ENCODE results near the gene AKNA.

AKNA gene

GRCh38 chr9:114400219-114400618 is 12.4 kb upstream of the AKNA start:
- no peaks in the 10 kb centered on the region for H3K36me3 ChIP-seq (ENCODE audit: low read depth)
- no peak overlapping the region for H3K4me3 ChIP-seq (ENCODE audit: severe bottlenecking)
- ATAC-seq (ENCODE audit: low read depth) (no peak), DNase-seq (ENCODE audit: low spot score) (no peak)
- H3K27me3 ChIP-seq (ENCODE audit: insufficient read depth, poor library complexity, severe bottlenecking): no peaks in the 10 kb centered on the region
- H3K27ac ChIP-seq (ENCODE audit: poor library complexity, severe bottlenecking): no peak overlapping the region
- peaks cover 7% of the 10 kb centered on the region for H3K4me1 ChIP-seq (ENCODE audit: insufficient read depth, poor library complexity, severe bottlenecking)
- no peak for TF ChIP-seq CTCF (IDR thresholded peaks at IDR 0.05; ENCODE audit: poor library complexity, severe bottlenecking)
- H3K9me3 ChIP-seq (ENCODE audit: severe bottlenecking): no peaks in the 10 kb centered on the region

- DNase-seq (ENCODE audit: low spot score): no peak
Measured at GRCh38 chr9:114399381-114399780, 11.6 kb upstream of the AKNA start.

GRCh38 chr9:114397848-114398605 is 10.2 kb upstream of the AKNA start:
- Histone ChIP-seq H3K36me3 (ENCODE audit: low read depth) (no peaks in the 10 kb centered on the region), H3K9me3 (ENCODE audit: severe bottlenecking) (no peaks in the 10 kb centered on the region), H3K4me3 (ENCODE audit: severe bottlenecking) (peak overlapping the region; percentile 55), H3K4me1 (ENCODE audit: insufficient read depth, poor library complexity, severe bottlenecking) (no peaks in the 10 kb centered on the region), H3K27ac (ENCODE audit: poor library complexity, severe bottlenecking) (no peak overlapping the region), H3K27me3 (ENCODE audit: insufficient read depth, poor library complexity, severe bottlenecking) (no peaks in the 10 kb centered on the region)
- TF ChIP-seq CTCF (IDR thresholded peaks at IDR 0.05; ENCODE audit: poor library complexity, severe bottlenecking): no peak
- ATAC-seq (ENCODE audit: low read depth) (peak; percentile 89), DNase-seq (ENCODE audit: low spot score) (peak; percentile 96)

More at GRCh38 chr9:114399381-114399780, 11.6 kb upstream of the AKNA start:
- Histone ChIP-seq H3K27ac (ENCODE audit: poor library complexity, severe bottlenecking) (no peak overlapping the region), H3K4me3 (ENCODE audit: severe bottlenecking) (no peak overlapping the region), H3K9me3 (ENCODE audit: severe bottlenecking) (no peaks in the 10 kb centered on the region), H3K27me3 (ENCODE audit: insufficient read depth, poor library complexity, severe bottlenecking) (no peaks in the 10 kb centered on the region), H3K4me1 (ENCODE audit: insufficient read depth, poor library complexity, severe bottlenecking) (peaks cover 2% of the 10 kb centered on the region), H3K36me3 (ENCODE audit: low read depth) (no peaks in the 10 kb centered on the region)
- no peak for ATAC-seq (ENCODE audit: low read depth)
- no peak for TF ChIP-seq CTCF (IDR thresholded peaks at IDR 0.05; ENCODE audit: poor library complexity, severe bottlenecking)

- no peaks in the 10 kb centered on the region for H3K27me3 ChIP-seq (ENCODE audit: insufficient read depth, poor library complexity, severe bottlenecking)
- DNase-seq (ENCODE audit: low spot score) (no peak), ATAC-seq (ENCODE audit: low read depth) (peak; percentile 1; the same call in 2 of the 3 replicates)
- no peaks in the 10 kb centered on the region for H3K4me1 ChIP-seq (ENCODE audit: insufficient read depth, poor library complexity, severe bottlenecking)
- no peak overlapping the region for H3K27ac ChIP-seq (ENCODE audit: poor library complexity, severe bottlenecking)
- peak overlapping the region; percentile 55 for H3K4me3 ChIP-seq (ENCODE audit: severe bottlenecking)
- no peaks in the 10 kb centered on the region for H3K9me3 ChIP-seq (ENCODE audit: severe bottlenecking)
- TF ChIP-seq CTCF (IDR thresholded peaks at IDR 0.05; ENCODE audit: poor library complexity, severe bottlenecking): no peak
- no peaks in the 10 kb centered on the region for H3K36me3 ChIP-seq (ENCODE audit: low read depth)
Measured at GRCh38 chr9:114397219-114397847, 9.6 kb upstream of the AKNA start.
